ENCODE results near the gene TXNRD1.
"Not testable (repeated sequence)": the region's sequence is repeated elsewhere in the genome, so short reads cannot be mapped to it uniquely, and the experiment has no call there.

Gene TXNRD1

GRCh38 chr12:104328278-104328677 lies 112.7 kb downstream of the TXNRD1 start:
- DNase-seq (ENCODE audit: low read depth in 2 of 2), result not testable (repeated sequence)

GRCh38 chr12:104328790-104329189 lies 113.2 kb downstream of the TXNRD1 start:
- DNase-seq (ENCODE audit: low read depth in 2 of 2), result no peak

- DNase-seq (ENCODE audit: low read depth in 2 of 2), result no peak
Measured at GRCh38 chr12:104329707-104330532, 114.3 kb downstream of the TXNRD1 start.

GRCh38 chr12:104331376-104331775 lies 115.8 kb downstream of the TXNRD1 start:
- DNase-seq (ENCODE audit: low read depth in 2 of 2), result no peak

- not testable (repeated sequence) for DNase-seq (ENCODE audit: low read depth in 2 of 2)
Measured at GRCh38 chr12:104332273-104332672, 116.7 kb downstream of the TXNRD1 start.

- DNase-seq (ENCODE audit: low read depth in 2 of 2), result no peak
Measured at GRCh38 chr12:104333692-104334255, 118.2 kb downstream of the TXNRD1 start.

GRCh38 chr12:104334581-104334980 lies 119.0 kb downstream of the TXNRD1 start:
- DNase-seq (ENCODE audit: low read depth in 2 of 2), result no peak

- DNase-seq (ENCODE audit: low read depth in 2 of 2), result no peak
Measured at GRCh38 chr12:104336115-104336514, 120.5 kb downstream of the TXNRD1 start.

- no peak for DNase-seq (ENCODE audit: low read depth in 2 of 2)
Measured at GRCh38 chr12:104337030-104337558, 121.5 kb downstream of the TXNRD1 start.

GRCh38 chr12:104339663-104340062 lies 124.1 kb downstream of the TXNRD1 start:
- DNase-seq (ENCODE audit: low read depth in 2 of 2), result no peak

- DNase-seq (ENCODE audit: low read depth in 2 of 2), result no peak
Measured at GRCh38 chr12:104340177-104340576, 124.6 kb downstream of the TXNRD1 start.

- DNase-seq (ENCODE audit: low read depth in 2 of 2), result no peak
Measured at GRCh38 chr12:104340925-104341611, 125.5 kb downstream of the TXNRD1 start.

GRCh38 chr12:104342147-104342546 lies 126.6 kb downstream of the TXNRD1 start:
- DNase-seq (ENCODE audit: low read depth in 2 of 2), result no peak

GRCh38 chr12:104342635-104343249 lies 127.2 kb downstream of the TXNRD1 start:
- no peak for DNase-seq (ENCODE audit: low read depth in 2 of 2)

- DNase-seq (ENCODE audit: low read depth in 2 of 2), result no peak
Measured at GRCh38 chr12:104344682-104345081, 129.1 kb downstream of the TXNRD1 start.

- no peak for DNase-seq (ENCODE audit: low read depth in 2 of 2)
Measured at GRCh38 chr12:104345234-104346066, 129.9 kb downstream of the TXNRD1 start.

GRCh38 chr12:104347374-104348075 lies 131.9 kb downstream of the TXNRD1 start:
- DNase-seq (ENCODE audit: low read depth in 2 of 2), result no peak

GRCh38 chr12:104348283-104348993 lies 132.9 kb downstream of the TXNRD1 start:
- no peak for DNase-seq (ENCODE audit: low read depth in 2 of 2)

- no peak for DNase-seq (ENCODE audit: low read depth in 2 of 2)
Measured at GRCh38 chr12:104348994-104349494, 133.5 kb downstream of the TXNRD1 start.
